ENCODE measurements around the gene ZNF595.

DNA sequence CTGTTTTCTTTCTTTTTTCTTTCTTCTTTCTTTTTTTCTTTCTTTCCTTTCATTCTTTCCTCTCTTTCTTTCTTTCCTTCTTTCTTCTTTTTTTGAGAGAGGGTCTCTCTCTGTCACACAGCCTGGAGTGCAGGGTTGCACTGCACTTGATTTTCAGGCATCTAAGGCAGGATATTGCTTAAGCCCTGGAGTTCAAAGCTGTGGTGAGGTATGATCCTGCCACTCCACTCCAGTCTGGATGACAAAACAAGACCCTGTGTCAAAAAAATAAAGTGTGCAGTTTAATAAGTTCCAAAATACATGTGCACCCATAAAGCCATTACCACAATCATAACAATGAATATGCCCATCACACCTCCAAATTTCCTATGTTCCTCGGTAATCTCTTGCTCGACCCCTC, 60.6 kb downstream of the ZNF595 start:
- TF ChIP-seq, protein P1, sequence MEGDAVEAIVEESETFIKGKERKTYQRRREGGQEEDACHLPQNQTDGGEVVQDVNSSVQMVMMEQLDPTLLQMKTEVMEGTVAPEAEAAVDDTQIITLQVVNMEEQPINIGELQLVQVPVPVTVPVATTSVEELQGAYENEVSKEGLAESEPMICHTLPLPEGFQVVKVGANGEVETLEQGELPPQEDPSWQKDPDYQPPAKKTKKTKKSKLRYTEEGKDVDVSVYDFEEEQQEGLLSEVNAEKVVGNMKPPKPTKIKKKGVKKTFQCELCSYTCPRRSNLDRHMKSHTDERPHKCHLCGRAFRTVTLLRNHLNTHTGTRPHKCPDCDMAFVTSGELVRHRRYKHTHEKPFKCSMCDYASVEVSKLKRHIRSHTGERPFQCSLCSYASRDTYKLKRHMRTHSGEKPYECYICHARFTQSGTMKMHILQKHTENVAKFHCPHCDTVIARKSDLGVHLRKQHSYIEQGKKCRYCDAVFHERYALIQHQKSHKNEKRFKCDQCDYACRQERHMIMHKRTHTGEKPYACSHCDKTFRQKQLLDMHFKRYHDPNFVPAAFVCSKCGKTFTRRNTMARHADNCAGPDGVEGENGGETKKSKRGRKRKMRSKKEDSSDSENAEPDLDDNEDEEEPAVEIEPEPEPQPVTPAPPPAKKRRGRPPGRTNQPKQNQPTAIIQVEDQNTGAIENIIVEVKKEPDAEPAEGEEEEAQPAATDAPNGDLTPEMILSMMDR (IDR thresholded peaks at IDR 0.05), result no peak
- no peak for TF ChIP-seq POLR2A (IDR thresholded peaks at IDR 0.05)
